ENCODE measurements around the gene CX3CR1. TPM values are rescaled to one million over a fixed set of nuclear protein-coding genes. Genes with fewer than 3 reads are reported as not detected.

The CX3CR1 gene
- total and polyA plus RNA-seq, 9 of the 15 experiments (the other 6 are each of a cell fraction or from before 2014, with no cell fraction given) = 0.03 to 0.21 TPM; not detected in 7

DNA sequence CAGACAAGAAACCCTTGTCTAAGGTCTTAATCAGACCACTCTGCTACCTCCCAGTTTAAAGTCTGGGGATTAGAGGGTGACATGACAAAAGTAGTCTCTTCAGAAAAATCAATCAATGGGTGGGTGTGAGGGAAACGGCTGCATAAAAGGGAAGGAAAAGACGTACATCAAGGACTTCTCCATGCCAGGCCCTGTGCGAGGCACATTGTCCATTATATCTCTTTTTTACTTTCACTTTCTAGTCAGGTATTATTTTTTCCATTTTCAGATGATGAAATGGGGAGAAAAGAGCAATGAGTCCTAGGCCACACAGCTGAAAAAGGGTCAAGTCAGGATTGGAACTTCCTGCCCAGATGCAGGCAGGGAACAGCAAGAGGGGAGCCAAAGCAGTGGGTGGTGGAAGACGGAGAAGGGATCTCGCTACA, 4.6 kb upstream of the CX3CR1 start (continued):
- TF ChIP-seq RBM15 (IDR thresholded peaks at IDR 0.05; ENCODE audit: insufficient read depth, low read length) = no peak
- TF ChIP-seq, protein P1, sequence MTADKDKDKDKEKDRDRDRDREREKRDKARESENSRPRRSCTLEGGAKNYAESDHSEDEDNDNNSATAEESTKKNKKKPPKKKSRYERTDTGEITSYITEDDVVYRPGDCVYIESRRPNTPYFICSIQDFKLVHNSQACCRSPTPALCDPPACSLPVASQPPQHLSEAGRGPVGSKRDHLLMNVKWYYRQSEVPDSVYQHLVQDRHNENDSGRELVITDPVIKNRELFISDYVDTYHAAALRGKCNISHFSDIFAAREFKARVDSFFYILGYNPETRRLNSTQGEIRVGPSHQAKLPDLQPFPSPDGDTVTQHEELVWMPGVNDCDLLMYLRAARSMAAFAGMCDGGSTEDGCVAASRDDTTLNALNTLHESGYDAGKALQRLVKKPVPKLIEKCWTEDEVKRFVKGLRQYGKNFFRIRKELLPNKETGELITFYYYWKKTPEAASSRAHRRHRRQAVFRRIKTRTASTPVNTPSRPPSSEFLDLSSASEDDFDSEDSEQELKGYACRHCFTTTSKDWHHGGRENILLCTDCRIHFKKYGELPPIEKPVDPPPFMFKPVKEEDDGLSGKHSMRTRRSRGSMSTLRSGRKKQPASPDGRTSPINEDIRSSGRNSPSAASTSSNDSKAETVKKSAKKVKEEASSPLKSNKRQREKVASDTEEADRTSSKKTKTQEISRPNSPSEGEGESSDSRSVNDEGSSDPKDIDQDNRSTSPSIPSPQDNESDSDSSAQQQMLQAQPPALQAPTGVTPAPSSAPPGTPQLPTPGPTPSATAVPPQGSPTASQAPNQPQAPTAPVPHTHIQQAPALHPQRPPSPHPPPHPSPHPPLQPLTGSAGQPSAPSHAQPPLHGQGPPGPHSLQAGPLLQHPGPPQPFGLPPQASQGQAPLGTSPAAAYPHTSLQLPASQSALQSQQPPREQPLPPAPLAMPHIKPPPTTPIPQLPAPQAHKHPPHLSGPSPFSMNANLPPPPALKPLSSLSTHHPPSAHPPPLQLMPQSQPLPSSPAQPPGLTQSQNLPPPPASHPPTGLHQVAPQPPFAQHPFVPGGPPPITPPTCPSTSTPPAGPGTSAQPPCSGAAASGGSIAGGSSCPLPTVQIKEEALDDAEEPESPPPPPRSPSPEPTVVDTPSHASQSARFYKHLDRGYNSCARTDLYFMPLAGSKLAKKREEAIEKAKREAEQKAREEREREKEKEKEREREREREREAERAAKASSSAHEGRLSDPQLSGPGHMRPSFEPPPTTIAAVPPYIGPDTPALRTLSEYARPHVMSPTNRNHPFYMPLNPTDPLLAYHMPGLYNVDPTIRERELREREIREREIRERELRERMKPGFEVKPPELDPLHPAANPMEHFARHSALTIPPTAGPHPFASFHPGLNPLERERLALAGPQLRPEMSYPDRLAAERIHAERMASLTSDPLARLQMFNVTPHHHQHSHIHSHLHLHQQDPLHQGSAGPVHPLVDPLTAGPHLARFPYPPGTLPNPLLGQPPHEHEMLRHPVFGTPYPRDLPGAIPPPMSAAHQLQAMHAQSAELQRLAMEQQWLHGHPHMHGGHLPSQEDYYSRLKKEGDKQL (CRISPR knock-in tag; IDR thresholded peaks at IDR 0.05; ENCODE audit: borderline replicate concordance) = no peak
- TF ChIP-seq NFATC3 (IDR thresholded peaks at IDR 0.05) = no peak
- TF ChIP-seq, protein P2, sequence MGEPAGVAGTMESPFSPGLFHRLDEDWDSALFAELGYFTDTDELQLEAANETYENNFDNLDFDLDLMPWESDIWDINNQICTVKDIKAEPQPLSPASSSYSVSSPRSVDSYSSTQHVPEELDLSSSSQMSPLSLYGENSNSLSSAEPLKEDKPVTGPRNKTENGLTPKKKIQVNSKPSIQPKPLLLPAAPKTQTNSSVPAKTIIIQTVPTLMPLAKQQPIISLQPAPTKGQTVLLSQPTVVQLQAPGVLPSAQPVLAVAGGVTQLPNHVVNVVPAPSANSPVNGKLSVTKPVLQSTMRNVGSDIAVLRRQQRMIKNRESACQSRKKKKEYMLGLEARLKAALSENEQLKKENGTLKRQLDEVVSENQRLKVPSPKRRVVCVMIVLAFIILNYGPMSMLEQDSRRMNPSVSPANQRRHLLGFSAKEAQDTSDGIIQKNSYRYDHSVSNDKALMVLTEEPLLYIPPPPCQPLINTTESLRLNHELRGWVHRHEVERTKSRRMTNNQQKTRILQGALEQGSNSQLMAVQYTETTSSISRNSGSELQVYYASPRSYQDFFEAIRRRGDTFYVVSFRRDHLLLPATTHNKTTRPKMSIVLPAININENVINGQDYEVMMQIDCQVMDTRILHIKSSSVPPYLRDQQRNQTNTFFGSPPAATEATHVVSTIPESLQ (CRISPR knock-in tag; IDR thresholded peaks at IDR 0.05) = no peak
- 0 out of 2 replicates have a peak, but pooled peaks have one; percentile 45 for TF ChIP-seq SOX6 (IDR thresholded peaks at IDR 0.05)
- peak; percentile 97 for TF ChIP-seq ZNF175 (CRISPR knock-in tag; IDR thresholded peaks at IDR 0.05; ENCODE audit: low read depth)
- TF ChIP-seq DMBX1 (CRISPR knock-in tag; IDR thresholded peaks at IDR 0.05; ENCODE audit: borderline replicate concordance) = peak; percentile 81; the same call in 1 of the 2 replicates
- no peak for TF ChIP-seq TBL1XR1 (IDR thresholded peaks at IDR 0.05; ENCODE audit: low read length in 2 of 2)
- peak; percentile 96 for TF ChIP-seq ZNF589 (CRISPR knock-in tag; IDR thresholded peaks at IDR 0.05; ENCODE audit: low read depth)
- 0 out of 2 replicates have a peak, but pooled peaks have one; percentile 25 for TF ChIP-seq ESRRA (IDR thresholded peaks at IDR 0.05; ENCODE audit: borderline replicate concordance, low read depth)
- no peak for TF ChIP-seq LCOR (CRISPR knock-in tag; IDR thresholded peaks at IDR 0.05)
- TF ChIP-seq, protein P3, sequence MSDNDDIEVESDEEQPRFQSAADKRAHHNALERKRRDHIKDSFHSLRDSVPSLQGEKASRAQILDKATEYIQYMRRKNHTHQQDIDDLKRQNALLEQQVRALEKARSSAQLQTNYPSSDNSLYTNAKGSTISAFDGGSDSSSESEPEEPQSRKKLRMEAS (CRISPR knock-in tag; IDR thresholded peaks at IDR 0.05) = no peak
- TF ChIP-seq, protein P4, sequence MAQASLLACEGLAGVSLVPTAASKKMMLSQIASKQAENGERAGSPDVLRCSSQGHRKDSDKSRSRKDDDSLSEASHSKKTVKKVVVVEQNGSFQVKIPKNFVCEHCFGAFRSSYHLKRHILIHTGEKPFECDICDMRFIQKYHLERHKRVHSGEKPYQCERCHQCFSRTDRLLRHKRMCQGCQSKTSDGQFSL (CRISPR knock-in tag; IDR thresholded peaks at IDR 0.05) = no peak
- TF ChIP-seq, protein P4 (tag; IDR thresholded peaks at IDR 0.05) = 0 out of 4 replicates have a peak, but pooled peaks of 1 of the 2 experiments have one; percentile 12
- TF ChIP-seq POLR3G (IDR thresholded peaks at IDR 0.05; ENCODE audit: extremely low read depth, insufficient read length, insufficient replicate concordance) = no peak
- TF ChIP-seq, protein P5, sequence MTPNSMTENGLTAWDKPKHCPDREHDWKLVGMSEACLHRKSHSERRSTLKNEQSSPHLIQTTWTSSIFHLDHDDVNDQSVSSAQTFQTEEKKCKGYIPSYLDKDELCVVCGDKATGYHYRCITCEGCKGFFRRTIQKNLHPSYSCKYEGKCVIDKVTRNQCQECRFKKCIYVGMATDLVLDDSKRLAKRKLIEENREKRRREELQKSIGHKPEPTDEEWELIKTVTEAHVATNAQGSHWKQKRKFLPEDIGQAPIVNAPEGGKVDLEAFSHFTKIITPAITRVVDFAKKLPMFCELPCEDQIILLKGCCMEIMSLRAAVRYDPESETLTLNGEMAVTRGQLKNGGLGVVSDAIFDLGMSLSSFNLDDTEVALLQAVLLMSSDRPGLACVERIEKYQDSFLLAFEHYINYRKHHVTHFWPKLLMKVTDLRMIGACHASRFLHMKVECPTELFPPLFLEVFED (CRISPR knock-in tag; conservative IDR thresholded peaks at IDR 0.05) = peak; percentile 41; the same call in 1 of the 2 replicates
- no peak for TF ChIP-seq FOXK2 (conservative IDR thresholded peaks at IDR 0.05 in 1 of 2, IDR thresholded peaks at IDR 0.05 in 1 of 2; ENCODE audit: low read depth in 2 of 2)
- no peak for TF ChIP-seq BRD4 (IDR thresholded peaks at IDR 0.05)
